Osteoblast (primary cell): ENCODE data around the gene CYP2A7. TPM values are rescaled to one million over a fixed set of nuclear protein-coding genes. Genes with fewer than 3 reads are reported as not detected.
"Not testable (repeated sequence)": the region's sequence is repeated elsewhere in the genome, so short reads cannot be mapped to it uniquely, and the experiment has no call there.

Experiments used
- DNase-seq: peaks from one replicate; pipeline ENCODE4 v3.0.0; 2011; ENCODE audit warnings: low spot score, mixed read lengths; ENCODE audit not compliant: insufficient read length; ENCODE audit errors: missing footprints
- H2AFZ ChIP-seq: 2 replicates; pipeline ENCODE4 v1.6.0; 2011; ENCODE audit warnings: mild to moderate bottlenecking, low read length
- H3K27ac ChIP-seq: 2 replicates; pipeline ENCODE4 v1.5.1; 2011; ENCODE audit warnings: mild to moderate bottlenecking, low read depth, low read length, moderate library complexity
- H3K27me3 ChIP-seq: 2 replicates; pipeline ENCODE4 v1.6.0; 2012; ENCODE audit warnings: mild to moderate bottlenecking, control low read depth, inconsistent platforms, low read length, moderate library complexity; ENCODE audit not compliant: insufficient read depth
- H3K36me3 ChIP-seq: 2 replicates; pipeline ENCODE4 v1.5.1; 2011; ENCODE audit warnings: mild to moderate bottlenecking, low read length, control low read depth, moderate library complexity; ENCODE audit not compliant: insufficient read depth
- H3K4me1 ChIP-seq: 2 replicates; pipeline ENCODE4 v1.5.1; 2011; ENCODE audit warnings: mild to moderate bottlenecking, low read length, control low read depth, moderate library complexity; ENCODE audit not compliant: insufficient read depth
- H3K4me2 ChIP-seq: 2 replicates; pipeline ENCODE4 v1.6.0; 2011; ENCODE audit warnings: mild to moderate bottlenecking, low read length; ENCODE audit not compliant: insufficient read depth
- H3K4me3 ChIP-seq: fragments of 200-600 bp; sonication (generic); 3 replicates; pipeline ENCODE4 v1.5.1; 2012; ENCODE audit warnings: mild to moderate bottlenecking, low read length, inconsistent platforms; ENCODE audit not compliant: insufficient read depth
- H3K79me2 ChIP-seq: 2 replicates; pipeline ENCODE4 v1.6.0; 2012; ENCODE audit warnings: mild to moderate bottlenecking, low read length, control low read depth, inconsistent platforms; ENCODE audit not compliant: insufficient read depth
- H3K9me3 ChIP-seq: 2 replicates; pipeline ENCODE4 v1.5.1; 2011; ENCODE audit warnings: low read depth, low read length, control low read depth
- H4K20me1 ChIP-seq: 2 replicates; pipeline ENCODE4 v1.6.0; 2012; ENCODE audit warnings: mild to moderate bottlenecking, low read length, control low read depth; ENCODE audit not compliant: insufficient read depth
- total RNA-seq: library from RNA; depleted of rRNA; stranded (reverse); fragments of >200 nt; gene quantifications from 2 replicates; pipeline ENCODE4 v1.2.3, GENCODE V29; 2012
- TF ChIP-seq, protein P1 (sequence below): IDR thresholded peaks from 2 replicates; pipeline ENCODE4 v1.5.1; 2011; ENCODE audit warnings: mild to moderate bottlenecking, low read depth, low read length, moderate library complexity; ENCODE audit errors: extremely low read depth

CYP2A7 gene
- total RNA-seq, 1 donor: not detected

DNA sequence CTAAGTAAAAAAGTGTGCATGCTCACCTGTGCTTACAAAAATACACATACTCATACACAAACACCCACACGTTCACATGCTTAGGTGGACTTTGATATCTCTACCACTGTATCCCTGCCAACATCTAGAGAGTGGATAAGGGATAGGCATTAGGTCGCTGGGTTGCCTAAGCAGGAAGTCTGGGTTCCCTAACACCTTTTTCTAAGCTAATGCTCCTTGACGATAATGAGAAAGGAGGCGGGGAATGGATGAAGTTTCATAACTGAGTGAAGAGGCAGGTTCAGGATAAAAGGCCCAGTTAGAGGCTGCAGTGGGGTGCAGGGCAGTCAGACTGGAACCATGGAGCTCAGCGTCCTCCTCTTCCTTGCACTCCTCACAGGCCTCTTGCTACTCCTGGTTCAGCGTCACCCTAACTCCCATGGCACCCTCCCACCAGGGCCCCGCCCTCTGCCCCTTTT, 41.9 kb upstream of the CYP2A7 start:
- Histone ChIP-seq H2AFZ (no peak overlapping the region), H3K4me3 (no peak overlapping the region), H3K9me3 (no peaks in the 10 kb centered on the region), H3K4me2 (no peak overlapping the region), H3K27me3 (no peaks in the 10 kb centered on the region), H3K4me1 (peaks cover 2% of the 10 kb centered on the region), H3K36me3 (no peaks in the 10 kb centered on the region), H3K27ac (no peak overlapping the region), H3K79me2 (no peaks in the 10 kb centered on the region), H4K20me1 (no peaks in the 10 kb centered on the region)
- no peak for DNase-seq
- TF ChIP-seq, protein P1, sequence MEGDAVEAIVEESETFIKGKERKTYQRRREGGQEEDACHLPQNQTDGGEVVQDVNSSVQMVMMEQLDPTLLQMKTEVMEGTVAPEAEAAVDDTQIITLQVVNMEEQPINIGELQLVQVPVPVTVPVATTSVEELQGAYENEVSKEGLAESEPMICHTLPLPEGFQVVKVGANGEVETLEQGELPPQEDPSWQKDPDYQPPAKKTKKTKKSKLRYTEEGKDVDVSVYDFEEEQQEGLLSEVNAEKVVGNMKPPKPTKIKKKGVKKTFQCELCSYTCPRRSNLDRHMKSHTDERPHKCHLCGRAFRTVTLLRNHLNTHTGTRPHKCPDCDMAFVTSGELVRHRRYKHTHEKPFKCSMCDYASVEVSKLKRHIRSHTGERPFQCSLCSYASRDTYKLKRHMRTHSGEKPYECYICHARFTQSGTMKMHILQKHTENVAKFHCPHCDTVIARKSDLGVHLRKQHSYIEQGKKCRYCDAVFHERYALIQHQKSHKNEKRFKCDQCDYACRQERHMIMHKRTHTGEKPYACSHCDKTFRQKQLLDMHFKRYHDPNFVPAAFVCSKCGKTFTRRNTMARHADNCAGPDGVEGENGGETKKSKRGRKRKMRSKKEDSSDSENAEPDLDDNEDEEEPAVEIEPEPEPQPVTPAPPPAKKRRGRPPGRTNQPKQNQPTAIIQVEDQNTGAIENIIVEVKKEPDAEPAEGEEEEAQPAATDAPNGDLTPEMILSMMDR: no peak

DNA sequence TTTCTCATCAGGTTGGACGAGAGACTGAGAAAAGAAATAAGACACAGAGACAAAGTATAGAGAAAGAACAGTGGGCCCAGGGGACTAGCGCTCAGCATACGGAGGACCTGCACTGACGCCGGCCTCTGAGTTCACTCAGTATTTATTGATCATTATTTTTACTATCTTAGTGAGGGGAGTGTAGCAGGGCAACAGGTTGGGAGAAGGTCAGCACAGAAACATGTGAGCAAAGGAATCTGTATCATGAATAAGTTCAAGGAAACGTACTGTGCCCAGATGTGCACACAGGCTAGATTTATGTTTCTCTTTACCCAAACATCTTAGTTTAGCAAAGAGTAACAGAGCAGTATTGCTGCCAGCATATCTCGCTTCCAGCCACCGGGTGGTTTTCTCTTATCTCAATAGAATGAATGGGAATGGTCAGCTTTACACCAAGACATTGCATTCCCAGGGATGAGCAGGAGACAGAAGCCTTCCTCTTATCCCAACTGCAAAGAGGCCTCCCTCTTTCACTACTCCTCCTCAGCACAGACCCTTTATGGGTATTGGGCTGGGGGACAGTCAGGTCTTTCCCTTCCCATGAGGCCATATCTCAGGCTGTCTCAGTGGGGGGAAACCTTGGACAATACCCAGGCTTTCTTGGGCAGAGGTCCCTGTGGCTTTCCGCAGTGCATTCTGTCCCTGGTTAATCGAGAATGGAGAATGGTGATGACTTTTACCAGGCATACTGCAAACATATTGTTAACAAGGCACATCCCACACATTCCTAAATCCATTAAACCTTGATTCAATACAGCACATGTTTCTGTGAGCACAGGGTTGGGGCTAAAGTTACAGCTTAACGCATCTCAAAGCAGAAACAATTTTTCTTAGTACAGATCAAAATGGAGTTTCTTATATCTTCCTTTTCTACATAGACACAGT, 40.5 kb upstream of the CYP2A7 start:
- H3K27me3 ChIP-seq, H3K79me2 ChIP-seq, H2AFZ ChIP-seq, H3K4me3 ChIP-seq, H3K36me3 ChIP-seq, H3K9me3 ChIP-seq, H4K20me1 ChIP-seq, H3K4me1 ChIP-seq, H3K4me2 ChIP-seq, H3K27ac ChIP-seq, DNase-seq: not testable (repeated sequence)

DNA sequence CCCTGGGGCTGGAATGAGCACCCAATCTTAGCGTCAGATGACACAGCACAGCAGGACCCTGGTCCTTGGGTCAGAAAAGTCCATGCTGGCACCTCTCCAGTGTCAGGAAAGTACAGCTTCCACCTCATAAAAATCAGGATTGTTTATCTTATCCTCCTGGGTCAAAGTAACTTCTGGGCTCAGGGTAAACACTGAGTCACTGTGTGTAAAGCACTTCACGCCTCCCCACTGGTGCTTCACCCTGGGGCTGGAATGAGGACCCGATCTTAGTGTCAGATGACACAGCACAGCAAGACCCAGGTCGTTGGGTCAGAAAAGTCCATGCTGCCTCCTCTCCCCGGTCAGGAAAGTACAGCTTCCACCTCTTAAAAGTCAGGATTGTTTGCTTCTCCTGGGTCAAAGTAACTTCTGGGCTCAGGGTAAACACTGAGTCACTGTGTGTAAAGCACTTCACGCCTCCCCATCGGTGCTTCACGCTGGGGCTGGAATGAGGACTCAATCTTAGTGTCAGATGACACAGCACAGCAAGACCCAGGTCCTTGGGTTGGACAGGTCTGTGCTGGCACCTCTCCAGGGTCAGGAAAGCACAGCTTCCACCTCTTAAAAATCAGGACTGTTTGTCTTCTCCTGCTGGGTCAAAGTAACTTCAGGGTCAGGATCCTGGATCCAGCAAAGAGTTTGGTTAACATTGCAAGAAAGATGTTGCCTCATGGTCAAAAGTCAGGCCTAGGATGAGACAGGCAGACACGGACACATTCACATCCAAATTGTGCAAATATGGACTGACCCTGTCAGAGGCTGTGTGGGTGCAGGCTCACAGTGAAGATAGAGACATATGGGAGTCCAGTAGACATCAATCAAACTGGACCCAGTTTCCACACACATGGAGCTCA, 39.2 kb upstream of the CYP2A7 start:
- H3K4me3 ChIP-seq: no peak overlapping the region
- no peak overlapping the region for H3K27ac ChIP-seq
- H3K4me2 ChIP-seq: no peak overlapping the region
- peaks cover 2% of the 10 kb centered on the region for H3K4me1 ChIP-seq
- TF ChIP-seq, protein P1: no peak
- no peak overlapping the region for H2AFZ ChIP-seq
- H3K79me2 ChIP-seq: no peaks in the 10 kb centered on the region
- H4K20me1 ChIP-seq: no peaks in the 10 kb centered on the region
- DNase-seq: no peak
- H3K27me3 ChIP-seq: no peaks in the 10 kb centered on the region
- no peaks in the 10 kb centered on the region for H3K36me3 ChIP-seq
- no peaks in the 10 kb centered on the region for H3K9me3 ChIP-seq

DNA sequence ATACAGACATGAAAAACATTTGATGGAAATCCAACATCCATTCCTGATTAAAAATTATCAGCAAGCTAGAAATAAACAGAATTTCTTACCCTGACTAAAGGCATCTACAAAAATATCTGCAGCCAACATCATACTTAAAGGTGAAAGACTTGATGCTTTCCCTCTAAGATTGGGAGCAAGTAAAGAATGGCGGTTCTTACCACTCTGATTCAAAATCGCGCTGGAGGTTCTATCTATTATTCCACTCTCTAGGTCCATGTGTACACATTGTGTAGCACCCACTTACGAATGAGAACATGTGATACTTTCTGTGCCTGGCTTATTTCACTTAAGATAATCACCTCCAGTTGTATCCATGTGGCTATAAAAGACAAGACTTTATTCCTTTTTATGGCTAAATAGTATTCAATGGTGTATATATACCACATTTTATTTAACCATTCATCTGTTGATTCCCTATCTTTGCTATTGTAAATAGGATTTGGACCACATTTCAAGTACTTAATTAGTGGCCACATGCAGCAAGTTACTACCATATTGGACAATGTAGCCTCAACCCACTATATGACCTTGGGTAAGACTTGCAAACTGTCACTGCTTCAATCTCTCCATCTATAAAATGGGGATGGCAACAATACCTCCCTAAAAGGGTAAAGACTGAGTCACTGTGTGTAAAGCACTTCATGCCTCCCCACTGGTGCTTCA, 38.4 kb upstream of the CYP2A7 start:
- Histone ChIP-seq H3K9me3 (no peaks in the 10 kb centered on the region), H3K79me2 (no peaks in the 10 kb centered on the region), H2AFZ (no peak overlapping the region), H3K4me1 (peaks cover 2% of the 10 kb centered on the region), H3K36me3 (no peaks in the 10 kb centered on the region), H3K27me3 (no peaks in the 10 kb centered on the region), H3K27ac (no peak overlapping the region), H3K4me2 (no peak overlapping the region), H3K4me3 (no peak overlapping the region), H4K20me1 (no peaks in the 10 kb centered on the region)
- TF ChIP-seq, protein P1: no peak
- no peak for DNase-seq

DNA sequence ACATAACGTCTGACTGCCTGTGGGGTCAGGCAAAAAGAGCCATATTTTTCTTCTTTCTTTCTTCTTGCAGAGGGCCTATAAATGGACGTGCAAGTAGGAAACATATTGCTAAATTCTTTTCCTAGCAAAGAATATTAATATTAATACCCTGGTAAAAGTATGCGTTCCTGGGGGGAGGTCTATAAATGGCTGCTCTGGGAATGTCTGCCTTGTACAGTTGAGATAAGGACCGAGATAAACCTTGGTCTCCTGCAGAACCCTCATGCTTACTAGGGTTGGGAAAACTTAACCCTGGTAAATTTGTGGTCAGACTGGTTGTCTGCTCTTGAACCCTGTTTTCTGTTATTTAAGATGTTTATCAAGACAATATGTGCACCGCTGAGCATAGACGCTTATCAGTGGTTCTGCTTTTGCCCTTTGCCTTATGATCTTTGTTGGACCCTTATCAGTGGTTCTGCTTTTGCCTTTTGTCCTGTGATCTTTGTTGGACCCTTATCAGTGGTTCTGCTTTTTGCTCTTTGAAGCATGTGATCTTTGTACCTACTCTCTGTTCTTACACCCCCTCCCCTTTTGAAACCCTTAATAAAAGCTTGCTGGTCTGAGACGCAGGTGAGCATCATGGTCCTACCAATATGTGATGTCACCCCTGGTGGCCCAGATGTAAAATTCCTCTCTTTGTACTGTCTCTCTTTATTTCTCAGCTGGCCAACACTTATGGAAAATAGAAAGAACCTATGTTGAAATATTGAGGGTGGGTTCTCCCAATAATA, 37.7 kb upstream of the CYP2A7 start:
- not testable (repeated sequence) for DNase-seq, H3K27me3 ChIP-seq, H3K9me3 ChIP-seq, H3K4me1 ChIP-seq, H3K79me2 ChIP-seq, H4K20me1 ChIP-seq, H3K4me2 ChIP-seq, H2AFZ ChIP-seq, H3K4me3 ChIP-seq, H3K36me3 ChIP-seq, H3K27ac ChIP-seq
